ENCODE data around the gene CTIF.

Gene CTIF

DNA sequence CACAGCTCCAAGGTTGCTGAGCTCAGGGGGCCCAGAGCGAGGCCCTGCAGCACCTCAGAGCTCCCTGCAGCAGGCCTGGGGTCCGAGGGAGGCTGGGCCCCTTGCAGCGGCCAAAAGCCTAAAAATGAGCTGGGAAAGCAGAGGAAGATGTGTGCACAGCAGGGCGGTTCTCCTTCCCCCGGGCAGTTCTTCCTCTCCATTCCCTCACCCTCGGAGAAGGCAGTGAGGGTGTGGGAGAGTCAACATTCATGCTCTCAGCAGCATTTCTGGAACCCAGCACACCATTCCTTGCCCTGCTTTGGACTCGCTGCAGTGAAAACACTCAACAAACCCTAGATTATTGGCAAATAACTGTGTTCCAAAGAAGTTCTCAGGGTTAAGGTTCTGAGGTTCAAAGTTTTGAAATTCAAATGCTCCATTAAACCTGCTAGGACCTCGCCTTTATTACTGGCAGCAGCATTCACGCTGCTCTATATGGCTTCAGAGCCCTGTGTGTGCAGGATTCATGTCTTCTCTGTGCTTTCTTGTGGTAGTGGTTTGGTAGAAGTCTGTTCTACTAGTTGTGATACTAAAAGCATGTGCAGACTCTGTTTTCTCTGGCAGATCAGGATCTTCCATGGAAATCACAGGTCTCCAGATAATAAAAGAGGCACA, 79.1 kb downstream of the CTIF start:
- TF ChIP-seq, protein P1, sequence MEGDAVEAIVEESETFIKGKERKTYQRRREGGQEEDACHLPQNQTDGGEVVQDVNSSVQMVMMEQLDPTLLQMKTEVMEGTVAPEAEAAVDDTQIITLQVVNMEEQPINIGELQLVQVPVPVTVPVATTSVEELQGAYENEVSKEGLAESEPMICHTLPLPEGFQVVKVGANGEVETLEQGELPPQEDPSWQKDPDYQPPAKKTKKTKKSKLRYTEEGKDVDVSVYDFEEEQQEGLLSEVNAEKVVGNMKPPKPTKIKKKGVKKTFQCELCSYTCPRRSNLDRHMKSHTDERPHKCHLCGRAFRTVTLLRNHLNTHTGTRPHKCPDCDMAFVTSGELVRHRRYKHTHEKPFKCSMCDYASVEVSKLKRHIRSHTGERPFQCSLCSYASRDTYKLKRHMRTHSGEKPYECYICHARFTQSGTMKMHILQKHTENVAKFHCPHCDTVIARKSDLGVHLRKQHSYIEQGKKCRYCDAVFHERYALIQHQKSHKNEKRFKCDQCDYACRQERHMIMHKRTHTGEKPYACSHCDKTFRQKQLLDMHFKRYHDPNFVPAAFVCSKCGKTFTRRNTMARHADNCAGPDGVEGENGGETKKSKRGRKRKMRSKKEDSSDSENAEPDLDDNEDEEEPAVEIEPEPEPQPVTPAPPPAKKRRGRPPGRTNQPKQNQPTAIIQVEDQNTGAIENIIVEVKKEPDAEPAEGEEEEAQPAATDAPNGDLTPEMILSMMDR (IDR thresholded peaks at IDR 0.05; ENCODE audit: low read depth, low read length, missing control alignments) = no peak
- DNase-seq (ENCODE audit: extremely low read depth, low read depth) = no peak
- no peak overlapping the region for H3K4me3 ChIP-seq (replicated peaks; ENCODE audit: low read depth, low read length)

DNA sequence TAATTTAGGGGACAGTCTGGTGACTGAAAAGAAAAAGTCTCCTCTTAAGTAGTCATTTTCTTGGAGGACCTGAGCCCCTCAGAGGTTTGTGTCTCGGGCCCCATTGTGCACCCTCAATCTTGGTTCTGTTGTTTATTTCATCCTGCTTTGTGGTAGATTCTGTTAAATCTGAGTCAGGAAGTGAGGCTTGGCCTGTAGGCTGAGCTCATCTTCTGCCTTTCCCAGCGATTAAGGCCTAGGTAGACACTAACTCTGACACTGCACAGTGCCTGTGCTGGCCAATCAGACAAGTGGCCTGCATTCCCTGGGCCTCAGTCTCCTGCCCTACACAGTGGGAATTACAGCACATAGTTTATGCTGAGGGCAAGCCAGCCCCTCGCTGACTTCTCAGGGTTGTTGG, 80.2 kb downstream of the CTIF start:
- H3K4me3 ChIP-seq (replicated peaks; ENCODE audit: low read depth, low read length) = no peak overlapping the region
- no peak for DNase-seq (ENCODE audit: extremely low read depth, low read depth)
- TF ChIP-seq, protein P1 (IDR thresholded peaks at IDR 0.05; ENCODE audit: low read depth, low read length, missing control alignments) = no peak

DNA sequence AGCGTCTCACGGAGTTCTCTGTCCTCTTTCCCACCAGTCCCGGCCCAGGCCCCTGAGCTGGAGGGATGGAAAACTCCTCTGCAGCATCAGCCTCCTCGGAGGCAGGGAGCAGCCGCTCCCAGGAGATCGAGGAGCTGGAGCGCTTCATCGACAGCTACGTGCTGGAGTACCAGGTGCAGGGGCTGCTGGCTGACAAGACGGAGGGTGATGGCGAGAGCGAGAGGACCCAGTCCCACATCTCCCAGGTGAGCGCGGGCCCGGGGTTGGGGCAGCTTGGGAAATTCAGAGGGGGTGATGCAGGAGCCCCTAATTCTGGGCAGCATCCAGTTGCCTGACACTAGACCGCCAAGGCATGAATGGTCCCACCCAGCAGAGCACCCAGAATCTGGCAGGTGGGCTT, 80.7 kb downstream of the CTIF start:
- no peak for DNase-seq (ENCODE audit: extremely low read depth, low read depth)
- no peak overlapping the region for H3K4me3 ChIP-seq (replicated peaks; ENCODE audit: low read depth, low read length)
- TF ChIP-seq, protein P1 (IDR thresholded peaks at IDR 0.05; ENCODE audit: low read depth, low read length, missing control alignments) = no peak

DNA sequence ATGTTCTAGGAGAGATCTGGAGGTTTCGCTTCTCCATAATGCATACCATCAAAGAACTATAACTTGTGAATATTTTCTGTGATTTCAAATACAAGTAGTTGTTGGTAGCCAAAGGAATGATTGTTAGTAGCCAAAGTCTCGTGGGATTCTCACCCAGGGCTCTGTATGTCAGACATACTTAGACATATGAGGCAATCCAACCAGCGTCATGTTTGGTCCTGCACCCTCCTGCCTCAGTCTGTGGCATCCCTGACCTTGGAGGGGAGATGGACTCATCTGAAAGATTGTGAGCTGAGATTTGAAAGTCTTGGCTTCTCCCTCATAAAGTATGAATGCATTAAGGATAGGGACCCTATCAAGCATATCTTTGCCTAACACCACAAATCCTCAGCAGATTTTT, 81.2 kb downstream of the CTIF start:
- TF ChIP-seq, protein P1 (IDR thresholded peaks at IDR 0.05; ENCODE audit: low read depth, low read length, missing control alignments) = no peak
- no peak overlapping the region for H3K4me3 ChIP-seq (replicated peaks; ENCODE audit: low read depth, low read length)
- DNase-seq (ENCODE audit: extremely low read depth, low read depth) = no peak

DNA sequence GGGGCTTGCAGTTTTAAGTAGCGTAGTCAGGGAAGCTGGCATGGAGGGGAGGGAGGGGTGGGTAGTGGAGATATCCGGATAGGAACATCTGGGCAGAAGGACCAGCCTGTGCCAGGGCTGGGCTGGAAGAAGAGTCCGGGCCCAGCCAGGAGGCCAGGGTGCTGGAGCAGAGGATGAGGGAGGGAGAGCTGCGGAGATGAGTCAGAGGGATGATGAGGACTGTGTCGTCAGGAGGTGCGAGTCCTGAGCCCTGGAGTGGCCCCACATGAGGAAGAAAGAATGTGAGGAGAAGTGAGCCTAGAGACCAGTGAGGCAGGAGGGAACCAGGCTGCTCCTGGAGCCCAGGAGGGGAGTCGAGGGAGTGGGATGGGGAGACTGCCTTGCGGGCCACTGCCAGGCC, 82.4 kb downstream of the CTIF start:
- TF ChIP-seq, protein P1 (IDR thresholded peaks at IDR 0.05; ENCODE audit: low read depth, low read length, missing control alignments) = no peak
- DNase-seq (ENCODE audit: extremely low read depth, low read depth) = peak; percentile 47
- H3K4me3 ChIP-seq (replicated peaks; ENCODE audit: low read depth, low read length) = no peak overlapping the region

DNA sequence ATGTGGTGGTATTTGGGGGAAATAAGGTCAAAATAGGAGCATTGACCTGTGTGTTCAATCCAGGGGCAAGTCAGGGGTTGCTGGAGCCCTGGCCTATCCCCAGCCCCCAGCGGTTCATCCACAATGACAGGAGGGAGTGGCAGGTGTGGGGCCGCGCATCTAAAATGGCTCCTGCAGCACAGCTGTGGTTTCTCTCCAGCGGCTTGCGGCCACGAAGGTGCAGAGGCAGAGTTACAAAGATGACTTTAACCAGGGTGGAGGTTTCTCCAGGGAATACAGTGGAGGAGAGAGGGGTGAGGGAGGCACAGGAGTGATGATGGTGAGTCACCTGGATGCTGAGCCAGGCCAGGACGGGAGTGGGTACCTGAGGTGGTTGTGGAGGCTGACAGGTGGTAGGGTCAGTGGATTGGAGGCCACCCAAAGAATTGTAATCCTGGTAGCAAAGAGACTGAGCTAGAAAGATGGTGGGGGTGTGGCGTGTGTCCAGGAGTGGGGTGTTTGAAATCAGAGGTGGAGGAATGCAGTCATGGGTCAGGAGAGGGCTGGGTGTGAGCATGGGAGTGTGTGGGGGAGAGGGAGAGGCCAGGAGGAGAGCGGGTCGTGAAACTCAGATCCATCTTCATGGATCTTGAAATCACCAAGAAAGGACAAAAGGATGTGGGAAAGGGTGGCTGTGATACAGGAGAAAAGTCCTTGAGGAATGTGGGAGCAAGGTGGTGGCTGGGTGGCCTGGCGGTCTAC, 83.2 kb downstream of the CTIF start:
- no peak overlapping the region for H3K4me3 ChIP-seq (replicated peaks; ENCODE audit: low read depth, low read length)
- TF ChIP-seq, protein P1 (IDR thresholded peaks at IDR 0.05; ENCODE audit: low read depth, low read length, missing control alignments) = no peak
- no peak for DNase-seq (ENCODE audit: extremely low read depth, low read depth)

Data from HFF-Myc (cell line).